Measurements from ENCODE around the gene UCKL1.
"Not testable (repeated sequence)": the region's sequence is repeated elsewhere in the genome, so short reads cannot be mapped to it uniquely, and the experiment has no call there.

The UCKL1 gene

GRCh38 chr20:63942969-63943807 lies 13.0 kb downstream of the UCKL1 start:
- DNase-seq: no peak

- DNase-seq: no peak
These were observed 13.8 kb downstream of the UCKL1 start for GRCh38 chr20:63942250-63942951.

- no peak for DNase-seq
These were observed 14.7 kb downstream of the UCKL1 start for GRCh38 chr20:63941282-63942081.

GRCh38 chr20:63940472-63941266 lies 15.5 kb downstream of the UCKL1 start:
- DNase-seq: no peak

- DNase-seq: no peak
These were observed 16.1 kb downstream of the UCKL1 start for GRCh38 chr20:63940071-63940471.

- no peak for DNase-seq
These were observed 16.9 kb downstream of the UCKL1 start for GRCh38 chr20:63939061-63939935.

GRCh38 chr20:63937596-63937995 lies 18.6 kb downstream of the UCKL1 start:
- DNase-seq: no peak

- no peak for DNase-seq
These were observed 20.8 kb downstream of the UCKL1 start for GRCh38 chr20:63935447-63935846.

GRCh38 chr20:63934271-63935068 lies 21.7 kb downstream of the UCKL1 start:
- DNase-seq: no peak

- no peak for DNase-seq
These were observed 22.6 kb downstream of the UCKL1 start for GRCh38 chr20:63933646-63934045.

GRCh38 chr20:63932606-63933160 lies 23.5 kb downstream of the UCKL1 start:
- no peak for DNase-seq

GRCh38 chr20:63931735-63932134 lies 24.5 kb downstream of the UCKL1 start:
- no peak for DNase-seq

GRCh38 chr20:63930971-63931553 lies 25.2 kb downstream of the UCKL1 start:
- no peak for DNase-seq

GRCh38 chr20:63929473-63929883 lies 26.7 kb downstream of the UCKL1 start:
- DNase-seq: not testable (repeated sequence)

GRCh38 chr20:63929071-63929470 lies 27.1 kb downstream of the UCKL1 start:
- no peak for DNase-seq

GRCh38 chr20:63926298-63926697 lies 29.9 kb downstream of the UCKL1 start:
- no peak for DNase-seq

- DNase-seq: no peak
These were observed 32.0 kb downstream of the UCKL1 start for GRCh38 chr20:63924241-63924640.

- DNase-seq: no peak
These were observed 32.6 kb downstream of the UCKL1 start for GRCh38 chr20:63923651-63924050.

- no peak for DNase-seq
These were observed 36.0 kb downstream of the UCKL1 start for GRCh38 chr20:63920226-63920625.

- DNase-seq: no peak
These were observed 37.1 kb downstream of the UCKL1 start for GRCh38 chr20:63919130-63919529.
